Measurements from ENCODE around the gene CFAP58. TPM values are rescaled to one million over a fixed set of nuclear protein-coding genes. Genes with fewer than 3 reads are reported as not detected.

Gene CFAP58
- total RNA-seq, 4 donors from 2014 or later: 0.20 to 0.21 TPM; not detected in 2

- H3K9me3 ChIP-seq: no peaks in the 10 kb centered on the region
- H3K36me3 ChIP-seq: no peaks in the 10 kb centered on the region
- H3K4me1 ChIP-seq: no peaks in the 10 kb centered on the region
- no peak overlapping the region for H3K27ac ChIP-seq
- no peaks in the 10 kb centered on the region for H3K27me3 ChIP-seq
- no peak for DNase-seq (ENCODE audit: low spot score in 2 of 2)
- WGBS, 2 donors: 72 to 81% methylated on average over 2 of the region's 2 CpGs
- H3K4me3 ChIP-seq: no peak overlapping the region
- no peak for TF ChIP-seq EP300 (IDR thresholded peaks at IDR 0.05)
- TF ChIP-seq POLR2A (IDR thresholded peaks at IDR 0.05): no peak
- no peak for TF ChIP-seq CTCF (IDR thresholded peaks at IDR 0.05)
Measured at GRCh38 chr10:104396581-104396980, 42.9 kb downstream of the CFAP58 start.

- no peak for DNase-seq (ENCODE audit: low spot score in 2 of 2)
- Histone ChIP-seq H3K4me1 (no peaks in the 10 kb centered on the region), H3K9me3 (no peaks in the 10 kb centered on the region), H3K27ac (no peak overlapping the region), H3K27me3 (no peaks in the 10 kb centered on the region), H3K36me3 (no peaks in the 10 kb centered on the region), H3K4me3 (no peak overlapping the region)
- TF ChIP-seq POLR2A (IDR thresholded peaks at IDR 0.05) (no peak), EP300 (IDR thresholded peaks at IDR 0.05) (no peak), CTCF (IDR thresholded peaks at IDR 0.05) (no peak)
- 70 to 72% methylated on average over 8 of the region's 8 CpGs for WGBS, 2 donors
Measured at GRCh38 chr10:104403636-104404035, 50.0 kb downstream of the CFAP58 start.

- no peaks in the 10 kb centered on the region for H3K27me3 ChIP-seq
- no peaks in the 10 kb centered on the region for H3K36me3 ChIP-seq
- H3K4me3 ChIP-seq: no peak overlapping the region
- peaks cover 0 to 5% (median 0%) of the 10 kb centered on the region in 4 donors for H3K9me3 ChIP-seq
- no peak for DNase-seq (ENCODE audit: low spot score in 2 of 2)
- H3K4me1 ChIP-seq: no peaks in the 10 kb centered on the region
- WGBS, 2 donors: 30 to 33% methylated on average over 7 of the region's 7 CpGs
- H3K27ac ChIP-seq: no peak overlapping the region
- TF ChIP-seq CTCF (IDR thresholded peaks at IDR 0.05): peak; percentile 17 to 50 (median 32)
- TF ChIP-seq POLR2A (IDR thresholded peaks at IDR 0.05): no peak
Measured at GRCh38 chr10:104406715-104407650, 53.4 kb downstream of the CFAP58 start.

- no peaks in the 10 kb centered on the region for H3K4me1 ChIP-seq
- H3K27me3 ChIP-seq: no peaks in the 10 kb centered on the region
- TF ChIP-seq POLR2A (IDR thresholded peaks at IDR 0.05) (no peak), EP300 (IDR thresholded peaks at IDR 0.05) (no peak), CTCF (IDR thresholded peaks at IDR 0.05) (no peak)
Measured at GRCh38 chr10:104413528-104413927, 59.9 kb downstream of the CFAP58 start.

GRCh38 chr10:104415526-104416165, 62.0 kb downstream of the CFAP58 start:
- Histone ChIP-seq H3K27ac (no peak overlapping the region), H3K36me3 (no peaks in the 10 kb centered on the region), H3K27me3 (no peaks in the 10 kb centered on the region), H3K4me1 (no peaks in the 10 kb centered on the region), H3K4me3 (no peak overlapping the region), H3K9me3 (peaks cover 0 to 6% (median 0%) of the 10 kb centered on the region in 4 donors)
- no peak for DNase-seq (ENCODE audit: low spot score in 2 of 2)
- 82 to 88% methylated on average over 7 of the region's 7 CpGs for WGBS, 2 donors
- TF ChIP-seq POLR2A (IDR thresholded peaks at IDR 0.05) (no peak), CTCF (IDR thresholded peaks at IDR 0.05) (no peak), EP300 (IDR thresholded peaks at IDR 0.05) (no peak)

More at GRCh38 chr10:104413528-104413927, 59.9 kb downstream of the CFAP58 start:
- no peak overlapping the region for H3K27ac ChIP-seq
- peaks cover 0 to 6% (median 0%) of the 10 kb centered on the region in 4 donors for H3K9me3 ChIP-seq
- no peak for DNase-seq (ENCODE audit: low spot score in 2 of 2)
- H3K36me3 ChIP-seq: no peaks in the 10 kb centered on the region
- WGBS, 2 donors: 80 to 83% methylated on average over 1 of the region's 1 CpG
- H3K4me3 ChIP-seq: no peak overlapping the region
